ENCODE results near the gene EIF1. TPM values are rescaled to one million over a fixed set of nuclear protein-coding genes. Genes with fewer than 3 reads are reported as not detected.

The EIF1 gene
- total and polyA plus RNA-seq, 10 donors = 313 to 897 (median 613) TPM

DNA sequence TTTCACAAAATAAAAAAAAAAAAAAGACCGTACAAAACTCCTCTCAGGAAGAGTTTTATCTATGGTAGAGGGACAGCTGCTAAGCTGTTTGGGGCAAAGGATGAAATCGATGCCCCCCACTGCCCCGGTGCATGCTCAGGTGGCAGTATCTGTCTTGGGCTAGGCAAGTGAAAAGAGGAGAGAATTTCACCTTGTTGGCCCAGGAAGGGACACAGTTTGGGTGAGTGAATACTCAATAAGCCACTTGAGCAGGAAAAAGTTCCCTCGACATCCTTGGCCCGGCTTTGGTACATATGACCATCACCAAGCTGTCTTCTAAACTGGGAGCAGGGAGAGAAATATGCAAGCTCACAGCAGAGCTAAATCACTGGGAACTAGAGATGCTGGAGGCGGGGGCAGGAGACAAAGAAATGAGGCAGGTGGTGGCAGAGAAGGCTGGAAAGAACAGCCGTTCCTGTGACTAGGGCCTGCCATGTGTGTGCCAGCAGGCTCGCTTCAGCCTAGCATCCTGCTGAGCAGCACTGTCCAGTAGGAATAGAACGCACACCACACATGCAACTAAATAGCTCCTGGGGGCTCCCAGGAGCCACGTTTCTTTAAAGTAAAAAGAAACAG, 8.2 kb upstream of the EIF1 start:
- DNase-seq = no peak
- Histone ChIP-seq H3K4me1 (peaks cover 25 to 59% (median 44%) of the 10 kb centered on the region in 6 donors), H3K9me3 (no peaks in the 10 kb centered on the region), H3K27ac (peak overlapping the region in 6 of 8 donors; percentile 43 to 92 (median 70)), H3K27me3 (replicated peaks in 1 of 7) (no peaks in the 10 kb centered on the region), H3K36me3 (no peaks in the 10 kb centered on the region), H3K4me3 (no peak overlapping the region)
- TF ChIP-seq POLR2A (IDR thresholded peaks at IDR 0.05) (no peak), POLR2AphosphoS5 (IDR thresholded peaks at IDR 0.05) (no peak)
- TF ChIP-seq, protein P1, sequence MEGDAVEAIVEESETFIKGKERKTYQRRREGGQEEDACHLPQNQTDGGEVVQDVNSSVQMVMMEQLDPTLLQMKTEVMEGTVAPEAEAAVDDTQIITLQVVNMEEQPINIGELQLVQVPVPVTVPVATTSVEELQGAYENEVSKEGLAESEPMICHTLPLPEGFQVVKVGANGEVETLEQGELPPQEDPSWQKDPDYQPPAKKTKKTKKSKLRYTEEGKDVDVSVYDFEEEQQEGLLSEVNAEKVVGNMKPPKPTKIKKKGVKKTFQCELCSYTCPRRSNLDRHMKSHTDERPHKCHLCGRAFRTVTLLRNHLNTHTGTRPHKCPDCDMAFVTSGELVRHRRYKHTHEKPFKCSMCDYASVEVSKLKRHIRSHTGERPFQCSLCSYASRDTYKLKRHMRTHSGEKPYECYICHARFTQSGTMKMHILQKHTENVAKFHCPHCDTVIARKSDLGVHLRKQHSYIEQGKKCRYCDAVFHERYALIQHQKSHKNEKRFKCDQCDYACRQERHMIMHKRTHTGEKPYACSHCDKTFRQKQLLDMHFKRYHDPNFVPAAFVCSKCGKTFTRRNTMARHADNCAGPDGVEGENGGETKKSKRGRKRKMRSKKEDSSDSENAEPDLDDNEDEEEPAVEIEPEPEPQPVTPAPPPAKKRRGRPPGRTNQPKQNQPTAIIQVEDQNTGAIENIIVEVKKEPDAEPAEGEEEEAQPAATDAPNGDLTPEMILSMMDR (IDR thresholded peaks at IDR 0.05 in 8 of 11, conservative IDR thresholded peaks at IDR 0.05 in 3 of 11) = no peak
- intact Hi-C loops (cut with DNase I; ENCODE audit: low total_unique reads) = no loop called here
- 83 to 92% (median 88%) methylated on average over 10 of the region's 10 CpGs for WGBS, 5 donors

DNA sequence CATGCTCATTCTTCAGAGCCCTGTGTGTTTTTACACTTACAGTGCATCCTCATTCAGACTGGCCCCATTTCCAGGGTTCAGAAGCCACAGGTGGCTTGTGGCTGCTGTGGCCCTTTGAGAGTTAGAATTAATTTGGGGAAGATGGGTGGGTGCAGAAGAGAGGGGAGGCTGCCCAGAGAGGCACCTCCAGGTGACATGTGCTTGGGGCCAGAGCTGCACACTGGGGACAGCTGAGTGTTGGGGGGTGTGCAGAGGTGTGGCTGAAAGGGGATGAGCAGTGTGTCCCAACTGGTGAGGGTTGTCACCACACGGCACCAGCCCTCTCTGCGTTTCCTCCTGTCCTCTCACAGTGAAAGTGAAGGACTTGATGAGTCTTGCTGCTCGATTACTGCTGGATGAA, 6.9 kb upstream of the EIF1 start:
- no peaks in the 10 kb centered on the region for H3K36me3 ChIP-seq
- no peak for TF ChIP-seq POLR2AphosphoS5 (IDR thresholded peaks at IDR 0.05)
- TF ChIP-seq POLR2A (IDR thresholded peaks at IDR 0.05) = no peak
- TF ChIP-seq, protein P1 (IDR thresholded peaks at IDR 0.05 in 8 of 11, conservative IDR thresholded peaks at IDR 0.05 in 3 of 11) = no peak
- no peak overlapping the region for H3K4me3 ChIP-seq
- WGBS, 5 donors = 61 to 72% (median 62%) methylated on average over 3 of the region's 3 CpGs
- H3K27ac ChIP-seq = no peak overlapping the region
- no peaks in the 10 kb centered on the region for H3K9me3 ChIP-seq
- H3K27me3 ChIP-seq (replicated peaks in 1 of 7) = no peaks in the 10 kb centered on the region
- H3K4me1 ChIP-seq = peaks cover 15 to 47% (median 33%) of the 10 kb centered on the region in 6 donors
- intact Hi-C loops (cut with DNase I; ENCODE audit: low total_unique reads) = no loop called here
- no peak for DNase-seq

DNA sequence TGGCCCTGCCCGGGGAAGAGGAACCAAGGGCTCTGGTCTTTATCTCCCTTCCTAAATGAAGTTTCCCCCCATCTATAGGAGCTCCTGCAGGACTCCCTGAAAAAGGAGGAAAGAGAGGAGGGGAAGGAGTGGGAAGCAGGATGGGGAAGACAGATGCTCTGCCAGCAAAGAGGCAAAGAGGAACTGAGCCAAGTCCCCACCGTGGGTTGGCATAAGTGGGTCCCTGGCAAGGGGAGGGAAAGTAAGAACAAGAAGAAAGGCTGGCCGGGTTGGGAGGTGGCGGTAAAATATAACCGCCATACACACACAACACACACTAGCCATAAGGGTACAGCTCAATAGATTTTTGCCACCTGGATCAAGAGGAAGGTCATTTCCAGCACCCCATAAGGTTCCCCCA, 6.1 kb upstream of the EIF1 start:
- no peaks in the 10 kb centered on the region for H3K36me3 ChIP-seq
- intact Hi-C loops (cut with DNase I; ENCODE audit: low total_unique reads) = no loop called here
- no peak overlapping the region for H3K27ac ChIP-seq
- peaks cover 12 to 45% (median 30%) of the 10 kb centered on the region in 6 donors for H3K4me1 ChIP-seq
- 49 to 68% (median 54%) methylated on average over 5 of the region's 5 CpGs for WGBS, 5 donors
- TF ChIP-seq, protein P1 (IDR thresholded peaks at IDR 0.05 in 8 of 11, conservative IDR thresholded peaks at IDR 0.05 in 3 of 11) = no peak
- TF ChIP-seq POLR2AphosphoS5 (IDR thresholded peaks at IDR 0.05) (no peak), POLR2A (IDR thresholded peaks at IDR 0.05) (no peak)
- H3K4me3 ChIP-seq = no peak overlapping the region
- H3K27me3 ChIP-seq (replicated peaks in 1 of 7) = no peaks in the 10 kb centered on the region
- no peak for DNase-seq
- H3K9me3 ChIP-seq = no peaks in the 10 kb centered on the region

GRCh38 chr17:41683441-41684007, 5.2 kb upstream of the EIF1 start:
- no peaks in the 10 kb centered on the region for H3K9me3 ChIP-seq
- H3K27me3 ChIP-seq (replicated peaks in 1 of 7) = no peaks in the 10 kb centered on the region
- H3K4me1 ChIP-seq = peaks cover 11 to 43% (median 29%) of the 10 kb centered on the region in 6 donors
- no peak overlapping the region for H3K27ac ChIP-seq
- no peaks in the 10 kb centered on the region for H3K36me3 ChIP-seq
- WGBS, 5 donors = 71 to 88% (median 77%) methylated on average over 8 of the region's 8 CpGs
- H3K4me3 ChIP-seq = no peak overlapping the region
- intact Hi-C loops (cut with DNase I; ENCODE audit: low total_unique reads) = no loop called here
- TF ChIP-seq, protein P1 (IDR thresholded peaks at IDR 0.05 in 8 of 11, conservative IDR thresholded peaks at IDR 0.05 in 3 of 11) = no peak
- TF ChIP-seq POLR2AphosphoS5 (IDR thresholded peaks at IDR 0.05) (no peak), POLR2A (IDR thresholded peaks at IDR 0.05) (no peak)
- no peak for DNase-seq
